Activated CD8-positive, alpha-beta memory T cell treated with anti-CD3 and anti-CD28 coated beads, Interleukin-2, amount 50 U/mL, for 1 hour (primary cell): Measurements from ENCODE around the gene RARA.

Experiments used
- DNase-seq: peaks from one replicate; pipeline ENCODE4 v3.0.0-alpha.2; 2020; ENCODE audit errors: extremely low read depth

The RARA gene

GRCh38 chr17:40316571-40317344, 7.8 kb downstream of the RARA start:
- DNase-seq, result no peak

GRCh38 chr17:40317345-40317873, 8.4 kb downstream of the RARA start:
- DNase-seq, result no peak

DNA sequence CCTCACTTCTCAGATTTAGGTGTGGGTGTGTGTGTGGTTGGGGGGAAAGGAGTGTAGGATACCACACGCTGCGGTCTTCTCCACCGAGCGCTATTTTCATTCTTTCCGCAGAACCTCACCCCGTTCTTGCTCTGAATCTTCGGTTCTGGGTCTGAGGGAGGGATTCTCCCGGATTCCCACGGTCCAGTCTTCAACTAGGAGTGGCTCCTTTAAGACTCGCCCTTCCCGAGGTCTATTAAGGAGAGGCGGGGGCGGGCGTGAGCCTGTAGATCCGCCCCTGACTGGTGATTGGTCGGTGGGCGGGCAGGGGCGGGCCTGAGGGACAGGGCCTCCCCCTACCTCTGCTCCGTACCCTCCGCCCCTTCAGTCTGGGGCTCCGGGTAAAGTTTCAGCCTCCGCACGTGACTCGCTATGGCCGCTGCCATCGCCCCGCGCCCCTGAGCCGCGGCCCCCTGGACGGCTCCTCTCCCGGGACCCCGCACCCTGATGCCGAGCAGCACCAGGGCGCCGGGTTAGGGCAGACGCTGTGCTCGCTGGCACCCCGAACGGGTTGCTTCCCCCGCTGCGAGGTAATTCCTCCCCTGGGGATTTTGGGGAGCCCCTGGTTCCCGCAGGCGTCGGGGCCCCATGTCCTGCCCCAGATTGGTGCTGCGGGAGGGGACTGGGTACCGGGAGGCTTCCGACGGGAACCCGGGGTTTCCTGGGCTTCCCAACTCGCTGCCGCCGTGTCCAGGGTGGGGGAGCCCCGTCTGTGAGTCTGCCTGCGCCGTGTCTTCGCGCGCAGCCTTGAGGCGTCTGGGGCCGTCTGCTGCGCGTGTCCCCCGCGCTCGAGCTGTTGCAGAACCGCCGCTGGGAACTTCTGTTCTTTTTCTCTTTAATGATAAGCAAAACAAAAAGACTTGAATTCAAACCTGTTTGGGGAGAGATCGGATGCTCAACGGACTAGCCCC, 9.2 kb downstream of the RARA start:
- peak; percentile 80 for DNase-seq

DNA sequence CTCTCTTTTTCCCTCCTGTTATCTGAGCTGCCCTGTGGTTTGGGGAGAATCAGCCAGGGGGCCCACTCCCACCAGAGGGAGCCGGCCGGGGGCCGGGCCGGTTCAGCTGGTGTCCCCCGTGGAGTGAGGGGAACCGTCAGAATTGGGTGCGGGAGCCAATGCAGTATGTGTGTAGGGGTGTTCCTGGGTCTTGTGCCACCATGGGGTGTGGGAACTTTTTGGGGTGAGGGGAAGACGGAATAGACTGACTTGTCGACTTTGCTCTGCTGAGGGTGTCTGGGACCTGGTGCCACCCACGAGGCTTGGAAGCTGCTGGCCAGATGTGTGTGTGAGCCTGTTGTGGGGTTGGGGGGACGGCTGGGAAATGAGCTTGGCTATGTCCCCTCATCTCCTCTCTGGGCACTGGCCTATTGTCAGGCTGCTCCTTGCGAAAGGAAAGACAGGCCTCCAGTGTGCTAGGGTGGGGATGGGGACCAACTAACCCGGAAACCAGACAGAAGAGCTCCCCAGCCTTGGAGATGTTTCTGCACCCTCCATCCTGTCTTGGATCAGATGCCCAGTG, 9.9 kb downstream of the RARA start:
- no peak for DNase-seq

DNA sequence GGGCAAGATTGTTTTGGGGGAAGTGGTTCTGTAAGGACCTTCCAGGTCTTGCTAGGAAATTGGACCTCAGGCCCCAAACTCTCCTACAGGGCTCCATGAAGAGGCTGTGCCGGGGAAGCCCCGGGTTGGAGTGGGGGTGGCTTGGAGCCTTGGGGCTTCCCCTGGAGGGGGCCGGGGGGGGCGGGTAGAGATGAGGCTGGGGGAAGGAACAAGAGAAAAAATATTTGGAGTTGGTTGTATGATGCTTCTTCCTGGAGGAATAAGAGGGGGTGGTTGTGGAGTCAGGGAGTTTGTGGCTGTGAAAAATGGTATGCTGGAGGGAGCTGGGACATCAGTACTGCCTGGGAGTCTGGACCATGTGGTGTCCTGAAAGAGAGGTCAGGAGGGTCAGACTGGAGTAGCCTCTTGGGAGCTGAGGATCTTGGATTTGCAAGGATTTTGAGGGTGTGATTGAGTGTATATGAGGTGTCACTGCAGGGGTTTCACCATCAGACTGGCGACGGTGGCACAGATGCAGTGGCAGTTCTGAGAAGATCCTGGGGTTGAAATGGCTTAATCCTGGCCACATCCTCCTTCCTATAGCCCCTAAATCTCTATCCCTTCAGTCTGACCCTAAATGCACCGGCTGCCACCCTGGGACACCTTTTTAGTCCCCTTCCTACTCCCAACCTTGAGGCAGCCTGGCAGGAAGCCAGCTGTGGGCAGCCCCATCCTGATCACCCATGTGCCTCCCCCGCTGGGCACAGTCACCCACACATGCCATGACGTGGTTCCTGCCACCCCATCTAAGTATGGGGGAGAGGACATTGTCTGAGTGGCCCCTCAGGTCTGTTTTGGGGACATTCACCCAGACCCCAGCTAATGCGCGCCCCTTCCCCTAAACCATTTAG, 10.9 kb downstream of the RARA start:
- peak; percentile 78 for DNase-seq

DNA sequence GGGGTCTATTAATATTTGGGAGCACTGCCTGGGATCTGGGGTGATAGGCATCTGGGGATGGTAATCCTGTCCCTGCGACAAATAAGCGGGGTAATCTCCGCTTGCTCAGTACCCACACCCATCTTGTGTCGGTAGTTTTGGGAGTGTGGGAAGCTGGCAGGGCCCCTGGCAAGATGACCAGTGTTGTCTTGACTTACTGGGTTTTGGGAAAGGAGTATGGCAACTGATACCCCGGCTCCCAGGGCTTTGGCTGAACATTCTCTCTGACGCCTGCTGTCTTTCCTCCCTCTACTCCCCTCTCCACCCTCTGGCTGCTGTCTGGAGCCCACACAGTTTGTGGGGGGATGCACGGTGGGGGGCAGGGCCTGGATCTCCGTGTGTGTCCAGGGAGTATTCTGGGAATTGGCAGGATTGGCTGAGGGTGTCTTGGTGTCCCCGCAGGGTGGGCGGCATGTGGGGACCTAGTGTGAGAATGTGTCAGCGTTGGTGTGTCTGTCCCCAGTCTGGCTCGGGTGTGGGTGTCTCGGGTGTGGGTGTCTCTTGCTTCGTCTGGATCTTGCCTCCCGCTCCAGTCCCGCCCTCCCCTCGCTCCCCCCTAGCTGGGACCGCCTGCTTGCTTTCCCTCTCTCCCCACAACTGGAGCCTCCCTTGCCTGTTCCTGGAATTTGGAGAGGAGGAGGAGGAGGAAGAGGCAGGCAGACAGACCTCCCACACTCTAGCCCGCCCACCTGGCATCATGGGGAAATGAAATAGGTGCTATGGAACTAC, 12.0 kb downstream of the RARA start:
- peak; percentile 53 for DNase-seq

GRCh38 chr17:40321524-40321929, 12.5 kb downstream of the RARA start:
- DNase-seq, result no peak

- no peak for DNase-seq
Observed at GRCh38 chr17:40321961-40322357, 13.0 kb downstream of the RARA start.

- DNase-seq, result peak; percentile 89
Observed at GRCh38 chr17:40322358-40323315, 13.7 kb downstream of the RARA start.

GRCh38 chr17:40323391-40324381, 14.7 kb downstream of the RARA start:
- peak; percentile 73 for DNase-seq

DNA sequence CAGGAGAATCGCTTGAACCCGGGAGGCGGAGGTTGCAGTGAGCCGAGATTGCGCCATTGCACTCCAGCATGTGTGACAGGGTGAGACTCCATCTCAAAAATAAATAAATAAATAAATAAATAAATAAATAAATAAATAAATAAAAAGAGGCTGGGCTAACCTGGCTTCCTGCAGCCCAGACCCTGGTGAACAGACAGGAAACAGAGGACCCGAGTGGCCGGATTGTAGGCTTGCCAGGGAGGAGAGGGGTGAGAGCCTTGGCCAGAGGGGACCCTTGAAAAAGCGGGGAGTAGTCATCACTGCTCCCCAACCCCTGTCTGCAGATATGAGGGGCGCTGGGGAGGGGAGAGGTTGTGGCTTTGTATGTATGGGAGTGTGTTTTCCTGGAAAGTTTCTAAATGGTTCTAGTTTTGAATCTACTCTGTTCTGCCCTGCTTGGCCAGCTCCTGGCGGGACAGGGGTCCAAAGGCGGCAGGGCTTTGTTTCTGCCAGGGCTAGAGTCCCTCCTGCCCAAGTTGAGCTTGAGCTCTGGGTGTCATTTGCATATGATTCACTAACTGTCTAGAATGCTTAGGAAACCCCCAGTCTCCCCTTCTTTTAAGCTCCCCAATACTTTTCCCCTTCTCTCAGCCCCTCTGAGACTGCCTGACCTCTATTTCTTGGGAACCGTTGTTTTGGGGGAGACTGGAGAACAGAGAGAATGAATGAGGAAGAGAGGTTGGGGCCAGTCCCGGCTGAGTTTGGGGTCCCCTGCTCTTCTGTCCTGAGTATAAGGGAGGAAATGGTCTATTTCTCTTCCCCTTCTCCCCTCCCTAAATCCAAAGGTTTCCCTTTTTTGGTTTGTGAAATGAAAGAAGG, 16.4 kb downstream of the RARA start:
- no peak for DNase-seq

GRCh38 chr17:40326014-40326831, 17.2 kb downstream of the RARA start:
- no peak for DNase-seq

DNA sequence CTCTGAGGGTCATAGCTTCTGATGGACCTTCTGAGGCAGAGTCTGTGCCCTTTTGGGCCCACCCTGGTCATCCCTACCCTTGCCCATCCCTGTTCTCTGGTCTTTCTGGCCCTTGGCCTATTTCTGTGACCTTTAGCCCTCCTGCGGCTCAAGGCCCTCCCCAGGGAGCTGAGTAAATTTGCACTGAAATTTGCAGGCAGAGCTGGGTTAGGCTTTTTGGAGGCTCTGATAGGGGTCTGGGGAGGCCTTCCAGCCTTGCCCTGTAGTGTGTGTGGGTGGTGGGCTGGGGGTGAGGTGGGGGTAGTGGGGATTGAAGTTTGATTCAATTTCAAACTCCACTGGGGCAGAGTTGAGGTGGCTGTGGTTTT, 17.8 kb downstream of the RARA start:
- no peak for DNase-seq

DNA sequence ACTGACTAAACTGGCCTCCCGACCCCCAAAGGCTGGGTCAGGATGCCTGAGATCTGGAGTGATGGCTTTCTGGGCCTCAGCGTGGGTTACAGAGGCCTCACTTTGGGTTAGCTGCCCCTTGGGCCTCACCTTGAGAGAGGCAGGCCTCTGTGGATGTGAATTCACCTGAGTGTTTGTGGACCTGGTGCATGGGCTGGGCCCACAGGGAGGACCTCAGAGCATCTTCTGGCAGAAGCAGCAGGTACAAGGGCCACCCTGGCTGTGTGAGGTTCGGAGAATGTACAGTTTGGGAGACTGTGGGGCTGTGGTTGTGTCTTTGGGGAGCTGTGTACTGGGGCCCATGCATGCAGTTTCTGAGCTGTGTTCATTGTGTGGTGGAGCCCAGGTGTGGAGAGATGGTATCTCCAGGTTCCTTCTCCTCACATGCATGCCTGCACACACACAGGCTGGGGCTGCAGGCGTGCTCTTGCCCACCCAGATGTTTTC, 18.3 kb downstream of the RARA start:
- DNase-seq, result no peak

DNA sequence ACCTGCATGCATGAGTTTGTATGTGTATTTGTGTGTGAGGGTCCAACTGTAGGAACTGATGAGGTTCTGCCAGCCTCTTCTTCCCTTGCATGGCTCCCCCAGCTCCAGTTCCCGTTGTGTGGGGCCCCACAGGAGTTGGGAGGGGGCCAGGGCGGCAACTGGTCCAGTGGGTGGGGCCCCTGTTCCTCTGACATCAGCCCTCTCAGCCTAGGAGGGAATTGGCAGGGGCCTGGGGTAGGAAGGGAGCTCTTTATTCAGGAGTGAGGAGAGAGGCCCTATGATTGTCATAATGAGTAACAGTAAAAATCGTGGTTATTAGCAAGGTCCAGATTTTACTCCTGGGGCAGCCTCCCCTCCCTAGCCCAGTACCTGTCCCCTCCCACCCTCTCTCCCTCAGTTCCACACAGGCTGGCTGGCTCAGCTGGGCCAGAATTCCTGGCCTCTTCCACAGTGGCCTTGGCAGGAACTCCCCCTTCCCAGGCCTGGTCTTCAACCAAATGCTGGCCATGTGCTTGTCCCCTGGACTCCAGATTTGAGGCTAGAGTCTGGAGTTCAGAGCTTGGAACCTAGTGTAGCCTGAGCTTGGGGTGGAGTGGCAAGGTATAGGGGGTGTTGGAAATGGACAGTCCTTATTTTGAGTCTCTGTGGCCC, 18.9 kb downstream of the RARA start:
- DNase-seq, result no peak

- no peak for DNase-seq
Observed at GRCh38 chr17:40328386-40328766, 19.4 kb downstream of the RARA start.
